HUES64 (cell line): Measurements from ENCODE around the gene KRTAP10-9.
"Not testable (repeated sequence)": the region's sequence is repeated elsewhere in the genome, so short reads cannot be mapped to it uniquely, and the experiment has no call there.

Experiments used
- H3K27ac ChIP-seq: 2 replicates; pipeline ENCODE4 v1.7.0; 2013; ENCODE audit warnings: low read depth, low read length, inconsistent platforms
- H3K27me3 ChIP-seq: 2 replicates; pipeline ENCODE4 v1.6.1; 2013; ENCODE audit warnings: mild to moderate bottlenecking, low read length; ENCODE audit not compliant: insufficient read depth
- H3K36me3 ChIP-seq: 2 replicates; pipeline ENCODE4 v1.6.1; 2013; ENCODE audit warnings: mild to moderate bottlenecking, low read length; ENCODE audit not compliant: insufficient read depth
- H3K4me1 ChIP-seq: 2 replicates; pipeline ENCODE4 v1.6.1; 2013; ENCODE audit warnings: mild to moderate bottlenecking, low read length, moderate library complexity; ENCODE audit not compliant: insufficient read depth
- H3K4me3 ChIP-seq: 2 replicates; pipeline ENCODE4 v1.5.1; 2013; ENCODE audit warnings: mild to moderate bottlenecking, low read length, moderate library complexity
- H3K9ac ChIP-seq: 2 replicates; pipeline ENCODE4 v1.6.1; 2013; ENCODE audit warnings: mild to moderate bottlenecking, low read depth, low read length
- H3K9me3 ChIP-seq: 2 replicates; pipeline ENCODE4 v1.6.1; 2013; ENCODE audit warnings: low read depth, low read length; ENCODE audit not compliant: insufficient read depth
- WGBS: fragments of 150-250, 120-280 bp; methylation state at CpG from one replicate; pipeline ENCODE4 v1.1.7; 2013; ENCODE audit warnings: missing lambda C conversion rate; 5-methylcytosine and 5-hydroxymethylcytosine counted together

Gene KRTAP10-9

DNA sequence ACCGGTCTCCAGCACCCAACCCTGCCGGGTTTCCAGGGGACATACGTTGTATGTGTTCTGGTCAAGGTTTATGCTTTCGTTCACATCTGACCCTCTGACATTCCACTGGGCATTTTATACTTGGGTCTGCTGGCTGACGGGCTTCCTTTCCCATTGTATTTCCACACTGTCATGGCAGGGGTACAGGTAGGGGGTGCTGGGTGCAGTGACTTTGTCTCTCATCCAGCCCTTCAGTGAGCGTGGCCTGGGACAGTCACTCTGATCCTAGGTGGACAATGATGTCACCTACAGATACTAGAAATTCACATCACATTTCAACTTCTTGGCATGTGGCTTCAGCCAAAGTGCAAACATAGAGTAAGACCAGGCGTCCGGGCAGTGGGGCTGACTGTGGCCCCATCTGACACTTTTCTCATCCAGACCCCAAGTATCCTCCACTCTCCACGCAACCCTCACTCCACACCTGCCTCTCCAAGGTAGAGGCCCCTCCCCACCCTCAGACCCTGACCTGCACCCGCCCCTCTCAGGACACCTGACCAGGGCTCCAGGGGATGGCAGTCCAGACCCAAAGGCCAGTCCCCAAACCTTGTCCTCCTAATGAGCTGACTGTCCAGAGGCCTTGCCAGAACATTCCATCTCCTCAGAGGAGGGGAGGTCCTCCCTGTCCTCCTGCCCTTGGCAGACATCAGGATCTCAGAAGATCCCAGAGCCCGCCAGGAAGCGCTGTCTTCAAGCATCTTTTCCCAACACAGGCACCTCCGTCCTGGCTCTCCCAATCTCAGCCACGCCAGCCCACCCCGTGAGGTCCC lies 9.5 kb downstream of the KRTAP10-9 start:
- Histone ChIP-seq H3K4me3 (no peak overlapping the region), H3K36me3 (no peaks in the 10 kb centered on the region), H3K9me3 (0 out of 2 replicates have a peak, but pooled peaks cover 8% of the 10 kb centered on the region), H3K27ac (no peak overlapping the region), H3K9ac (no peak overlapping the region), H3K4me1 (no peaks in the 10 kb centered on the region), H3K27me3 (no peaks in the 10 kb centered on the region)
- WGBS: 90% methylated on average over 15 of the region's 15 CpGs

DNA sequence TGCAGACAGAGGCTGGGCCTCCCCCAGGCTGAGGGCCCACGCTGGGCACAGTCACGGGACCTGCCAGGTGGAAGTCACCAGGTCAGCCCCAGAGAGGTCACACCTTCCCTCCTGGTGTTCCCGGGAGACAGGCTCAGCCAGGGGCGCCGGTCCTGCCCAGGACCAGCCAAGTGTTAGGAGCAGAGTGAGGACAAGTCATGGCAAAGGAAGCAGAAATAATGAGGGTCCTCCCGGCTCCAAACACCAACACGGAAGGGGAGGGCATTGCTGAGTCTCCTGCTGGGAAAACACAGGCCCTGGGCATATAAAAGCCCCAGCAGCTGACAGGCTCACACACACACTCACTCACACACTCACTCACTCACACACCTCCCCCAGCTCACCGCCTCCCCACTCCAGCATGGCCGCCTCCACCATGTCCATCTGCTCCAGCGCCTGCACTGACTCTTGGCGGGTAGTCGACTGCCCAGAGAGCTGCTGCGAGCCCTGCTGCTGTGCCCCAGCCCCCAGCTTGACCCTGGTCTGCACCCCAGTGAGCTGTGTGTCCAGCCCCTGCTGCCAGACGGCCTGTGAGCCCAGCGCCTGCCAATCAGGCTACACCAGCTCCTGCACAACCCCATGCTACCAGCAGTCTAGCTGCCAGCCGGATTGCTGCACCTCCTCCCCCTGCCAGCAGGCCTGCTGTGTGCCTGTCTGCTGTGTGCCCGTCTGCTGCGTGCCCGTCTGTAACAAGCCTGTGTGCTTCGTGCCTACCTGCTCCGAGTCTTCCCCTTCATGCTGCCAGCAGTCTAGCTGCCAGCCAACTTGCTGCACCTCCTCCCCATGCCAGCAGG lies 10.3 kb downstream of the KRTAP10-9 start, which contains the start of gene KRTAP10-10:
TSS of gene KRTAP10-10 (plus strand) at position 339 of the 833 bp plus-strand sequence. CDS start at position 401, 62 bp downstream.
- H3K4me1 ChIP-seq: no peaks in the 10 kb centered on the region
- H3K27ac ChIP-seq: no peak within 1 kb of the TSS
- no peaks in the 10 kb centered on the region for H3K27me3 ChIP-seq
- no peak within 1 kb of the TSS for H3K4me3 ChIP-seq
- no peak within 1 kb of the TSS for H3K9ac ChIP-seq
- 71% methylated on average over 21 of the region's 21 CpGs for WGBS
- H3K36me3 ChIP-seq: no peaks in the 10 kb centered on the region
- 0 out of 2 replicates have a peak, but pooled peaks cover 2% of the 10 kb centered on the region for H3K9me3 ChIP-seq

GRCh38 chr21:44637851-44638348 lies 11.0 kb downstream of the KRTAP10-9 start:
- H3K36me3 ChIP-seq, H3K27me3 ChIP-seq, H3K9me3 ChIP-seq, H3K4me1 ChIP-seq, H3K9ac ChIP-seq, H3K4me3 ChIP-seq, H3K27ac ChIP-seq: not testable (repeated sequence)
- WGBS: 84% methylated on average over 6 of the region's 12 CpGs

DNA sequence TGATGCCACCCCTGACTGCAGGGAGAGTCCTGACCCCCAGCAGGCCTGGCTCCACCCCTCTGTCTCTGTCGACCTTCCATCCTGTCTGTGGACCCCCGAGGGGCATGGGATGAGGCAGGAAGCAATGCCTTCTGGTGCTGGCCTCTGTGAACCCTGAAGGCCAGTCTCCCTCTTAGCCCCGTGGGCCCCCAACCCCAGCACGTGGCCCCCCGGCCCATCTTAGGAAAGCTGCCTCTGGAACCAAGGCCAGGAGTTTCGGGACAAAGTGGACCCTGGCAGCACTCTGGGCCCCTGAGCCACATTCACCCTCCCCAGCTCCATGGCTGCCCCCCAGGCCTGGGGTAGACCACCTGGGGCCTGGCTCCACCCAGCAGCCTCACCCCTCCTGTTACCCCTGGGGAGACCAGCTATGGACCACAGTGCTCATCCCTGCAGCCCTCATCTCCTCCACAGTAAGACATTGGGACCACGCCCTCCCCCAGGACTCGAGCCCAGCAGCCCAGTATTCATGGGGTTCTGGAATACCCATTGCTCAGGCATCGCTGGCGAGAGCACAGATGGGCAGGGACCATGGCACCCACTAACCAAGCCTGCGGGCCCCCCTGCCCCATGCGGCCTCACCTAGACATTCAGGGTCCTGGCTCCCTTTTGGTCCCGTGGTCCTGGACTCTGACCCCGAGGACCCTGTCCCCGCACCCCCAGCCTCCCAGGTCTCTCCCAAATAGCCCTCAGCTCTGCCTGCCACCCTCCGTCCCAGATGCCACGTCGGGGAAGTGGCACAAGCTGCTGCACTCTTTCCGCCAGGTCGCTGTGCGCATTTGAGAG lies 11.8 kb downstream of the KRTAP10-9 start:
- not testable (repeated sequence) for H3K4me1 ChIP-seq, H3K9ac ChIP-seq, H3K4me3 ChIP-seq, H3K27me3 ChIP-seq, H3K9me3 ChIP-seq, H3K36me3 ChIP-seq, H3K27ac ChIP-seq
- WGBS: 95% methylated on average over 19 of the region's 21 CpGs

DNA sequence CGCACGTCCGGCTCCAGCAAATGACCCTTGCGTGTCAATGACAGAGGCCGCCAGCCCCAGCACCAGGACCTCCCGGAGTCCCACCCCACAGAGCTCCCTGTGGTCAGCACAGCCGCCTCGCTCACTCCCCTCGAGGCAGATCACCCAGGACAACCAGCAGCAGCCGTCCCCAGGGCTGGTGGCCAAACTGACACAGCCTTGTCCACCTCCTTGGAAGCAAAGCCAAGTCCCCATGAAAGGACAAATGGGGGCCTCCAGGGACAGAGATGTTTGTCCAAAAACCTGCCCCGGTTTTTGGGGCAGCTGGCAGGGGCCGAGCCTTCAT lies 12.4 kb downstream of the KRTAP10-9 start:
- Histone ChIP-seq H3K4me3 (no peak overlapping the region), H3K4me1 (no peaks in the 10 kb centered on the region), H3K9ac (no peak overlapping the region), H3K27ac (no peak overlapping the region), H3K27me3 (no peaks in the 10 kb centered on the region), H3K9me3 (peaks cover 7% of the 10 kb centered on the region), H3K36me3 (no peaks in the 10 kb centered on the region)
- 95% methylated on average over 12 of the region's 12 CpGs for WGBS

GRCh38 chr21:44640761-44641160 lies 13.9 kb downstream of the KRTAP10-9 start:
- WGBS: 94% methylated on average over 5 of the region's 5 CpGs
- Histone ChIP-seq H3K27ac (no peak overlapping the region), H3K4me1 (no peaks in the 10 kb centered on the region), H3K9me3 (peaks cover 17% of the 10 kb centered on the region), H3K4me3 (no peak overlapping the region), H3K27me3 (no peaks in the 10 kb centered on the region), H3K36me3 (no peaks in the 10 kb centered on the region), H3K9ac (no peak overlapping the region)

DNA sequence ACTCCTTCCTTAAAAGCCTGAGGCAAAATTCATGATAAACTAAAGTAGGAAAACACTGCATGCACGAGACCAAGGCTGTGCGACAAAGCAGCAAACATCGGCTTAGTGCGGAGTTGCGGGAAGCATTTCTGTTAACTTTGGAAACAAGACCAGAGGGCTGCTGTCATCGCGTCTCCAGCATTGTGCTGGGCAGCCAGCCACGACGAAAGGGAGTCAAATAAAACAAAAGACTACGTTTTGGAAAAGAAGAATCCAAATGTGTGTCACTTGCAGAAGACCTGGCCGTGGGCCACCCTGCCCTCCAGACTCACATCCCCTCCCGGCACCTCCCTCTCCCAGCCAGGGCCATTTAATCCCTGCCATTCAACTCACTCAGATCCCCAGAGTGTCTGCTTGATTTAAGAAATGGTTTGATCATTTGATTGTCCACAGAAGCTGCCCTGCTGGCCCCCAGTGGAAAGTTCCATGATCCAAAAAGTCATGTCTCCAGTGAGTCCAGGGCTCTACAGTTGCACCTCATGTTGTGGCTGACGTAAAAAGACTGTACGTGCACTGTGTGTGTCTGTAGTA lies 16.9 kb downstream of the KRTAP10-9 start:
- Histone ChIP-seq H3K4me1 (no peaks in the 10 kb centered on the region), H3K27me3 (no peaks in the 10 kb centered on the region), H3K36me3 (no peaks in the 10 kb centered on the region), H3K9me3 (peaks cover 17% of the 10 kb centered on the region), H3K4me3 (no peak overlapping the region), H3K9ac (no peak overlapping the region), H3K27ac (no peak overlapping the region)
- WGBS: 91% methylated on average over 14 of the region's 14 CpGs

DNA sequence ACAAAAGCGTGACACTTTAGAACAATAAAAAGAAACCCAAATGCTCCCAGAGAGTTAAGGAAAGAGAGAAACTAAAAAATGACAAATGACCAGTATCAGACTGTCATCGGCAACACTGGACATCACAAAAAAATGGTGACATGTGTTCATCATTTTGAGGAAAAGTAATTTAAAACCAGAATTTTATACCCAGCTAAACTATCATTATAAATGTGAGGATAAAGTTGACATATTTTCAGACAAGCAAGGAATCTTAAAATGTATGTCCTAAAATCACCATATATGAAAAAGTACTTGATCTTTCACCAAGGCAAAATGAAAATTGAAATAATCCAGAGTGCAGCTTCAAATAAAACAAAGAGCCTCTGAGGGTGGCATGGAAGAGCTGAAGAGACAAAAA lies 18.0 kb downstream of the KRTAP10-9 start:
- Histone ChIP-seq H3K9ac (no peak overlapping the region), H3K9me3 (peaks cover 17% of the 10 kb centered on the region), H3K36me3 (no peaks in the 10 kb centered on the region), H3K27me3 (no peaks in the 10 kb centered on the region), H3K27ac (no peak overlapping the region), H3K4me3 (no peak overlapping the region), H3K4me1 (no peaks in the 10 kb centered on the region)
- WGBS: 100% methylated on average over 1 of the region's 2 CpGs

GRCh38 chr21:44646366-44647221 lies 19.7 kb downstream of the KRTAP10-9 start, which contains the start of gene KRTAP10-11:
Gene KRTAP10-11, plus strand, starts transcription at chr21:44646414. Its CDS starts 45 bp downstream, at chr21:44646459.
- H3K27ac ChIP-seq, H3K27me3 ChIP-seq, H3K36me3 ChIP-seq, H3K9ac ChIP-seq, H3K4me1 ChIP-seq, H3K4me3 ChIP-seq: not testable (repeated sequence)
- WGBS: 87% methylated on average over 21 of the region's 21 CpGs
- peaks cover 17% of the 10 kb centered on the region for H3K9me3 ChIP-seq

GRCh38 chr21:44647222-44647552 lies 20.3 kb downstream of the KRTAP10-9 start:
- 81% methylated on average over 8 of the region's 8 CpGs for WGBS
- Histone ChIP-seq H3K9ac (no peak overlapping the region), H3K9me3 (peaks cover 17% of the 10 kb centered on the region), H3K4me3 (no peak overlapping the region), H3K4me1 (no peaks in the 10 kb centered on the region), H3K36me3 (no peaks in the 10 kb centered on the region), H3K27me3 (no peaks in the 10 kb centered on the region), H3K27ac (no peak overlapping the region)
